ENCODE data around the gene TSPAN2. TPM values are rescaled to one million over a fixed set of nuclear protein-coding genes. Genes with fewer than 3 reads are reported as not detected.

Gene TSPAN2
- total and polyA plus RNA-seq, 2 donors (not counting 3 experiments of a cell fraction or from before 2014, with no cell fraction given), result 1.5 to 5.0 TPM

DNA sequence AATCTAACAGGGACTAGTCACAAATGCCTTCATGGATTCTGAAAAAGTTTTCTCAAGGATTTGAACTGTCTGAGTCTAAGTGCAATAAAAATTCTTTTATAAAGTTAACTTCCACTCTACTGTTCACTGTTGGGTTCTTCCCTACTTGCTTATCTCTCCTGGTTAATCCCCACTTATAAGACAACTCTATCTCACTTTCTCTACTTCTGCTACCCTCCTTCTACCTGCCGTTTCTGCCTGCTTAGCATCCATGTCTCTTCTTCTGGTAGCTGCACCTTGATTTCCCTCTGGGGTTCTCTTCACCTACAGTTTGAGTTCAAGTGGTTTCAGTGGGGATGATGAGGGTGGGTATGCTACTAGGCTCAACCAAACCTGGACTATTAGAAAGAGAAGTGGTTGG is 53.7 kb downstream of the TSPAN2 start:
- Histone ChIP-seq H3K36me3 (ENCODE audit: control insufficient read depth in 2 of 2, extremely low read depth in 1 of 2, insufficient read depth in 2 of 2, low read length in 2 of 2) (no peaks in the 10 kb centered on the region), H3K4me3 (replicated peaks in 1 of 3; ENCODE audit: insufficient read depth in 1 of 3, low read depth in 1 of 3, low read length in 3 of 3) (no peak overlapping the region), H3K27ac (ENCODE audit: insufficient read depth, low read depth, low read length) (no peak overlapping the region), H3K9me3 (replicated peaks; ENCODE audit: control insufficient read depth, insufficient read depth, low read length) (no peaks in the 10 kb centered on the region), H3K9ac (replicated peaks; ENCODE audit: extremely low read depth, insufficient read depth, low read length) (no peak overlapping the region), H4K20me1 (replicated peaks; ENCODE audit: control insufficient read depth, extremely low read depth, insufficient read depth, low read length) (no peaks in the 10 kb centered on the region), H2AFZ (ENCODE audit: low read depth, low read length) (no peak overlapping the region), H3K4me2 (ENCODE audit: insufficient read depth, low read length) (no peak overlapping the region), H3K27me3 (ENCODE audit: control insufficient read depth in 2 of 2, insufficient read depth in 2 of 2, low read length in 2 of 2) (peaks cover 4 to 10% of the 10 kb centered on the region in 2 experiments), H3K79me2 (ENCODE audit: control insufficient read depth, insufficient read depth, low read length) (no peaks in the 10 kb centered on the region), H3K4me1 (ENCODE audit: control insufficient read depth, extremely low read depth, insufficient read depth, low read length) (no peaks in the 10 kb centered on the region), H3K9me1 (replicated peaks; ENCODE audit: control insufficient read depth, extremely low read depth, insufficient read depth, low read length) (no peaks in the 10 kb centered on the region)
- FAIRE-seq (no peak), DNase-seq (ENCODE audit: low read depth, low spot score) (no peak)
- ChIA-PET CTCF (interaction anchor here (1.8 kb wide), 1 partner anchor 17 kb away, joined by 7 read pairs; no protein-coding TSS in a partner anchor), POLR2A (no interaction called here)
- TF ChIP-seq MYC (IDR thresholded peaks at IDR 0.05; ENCODE audit: low read depth, low read length) (no peak), EZH2 (IDR thresholded peaks at IDR 0.05; ENCODE audit: borderline replicate concordance, low read depth, low read length, severe bottlenecking) (no peak), JUN (IDR thresholded peaks at IDR 0.05; ENCODE audit: borderline replicate concordance, insufficient read depth, insufficient read length, low read depth) (no peak), GATA2 (IDR thresholded peaks at IDR 0.05; ENCODE audit: insufficient read depth, insufficient read length, low read depth, low read length) (no peak), POLR2A (IDR thresholded peaks at IDR 0.05; ENCODE audit: low read depth, low read length) (no peak), POLR2AphosphoS5 (IDR thresholded peaks at IDR 0.05; ENCODE audit: insufficient read depth, low read depth, low read length) (no peak), FOS (IDR thresholded peaks at IDR 0.05; ENCODE audit: borderline replicate concordance, insufficient read depth, low read length) (no peak)
- TF ChIP-seq, protein P1, sequence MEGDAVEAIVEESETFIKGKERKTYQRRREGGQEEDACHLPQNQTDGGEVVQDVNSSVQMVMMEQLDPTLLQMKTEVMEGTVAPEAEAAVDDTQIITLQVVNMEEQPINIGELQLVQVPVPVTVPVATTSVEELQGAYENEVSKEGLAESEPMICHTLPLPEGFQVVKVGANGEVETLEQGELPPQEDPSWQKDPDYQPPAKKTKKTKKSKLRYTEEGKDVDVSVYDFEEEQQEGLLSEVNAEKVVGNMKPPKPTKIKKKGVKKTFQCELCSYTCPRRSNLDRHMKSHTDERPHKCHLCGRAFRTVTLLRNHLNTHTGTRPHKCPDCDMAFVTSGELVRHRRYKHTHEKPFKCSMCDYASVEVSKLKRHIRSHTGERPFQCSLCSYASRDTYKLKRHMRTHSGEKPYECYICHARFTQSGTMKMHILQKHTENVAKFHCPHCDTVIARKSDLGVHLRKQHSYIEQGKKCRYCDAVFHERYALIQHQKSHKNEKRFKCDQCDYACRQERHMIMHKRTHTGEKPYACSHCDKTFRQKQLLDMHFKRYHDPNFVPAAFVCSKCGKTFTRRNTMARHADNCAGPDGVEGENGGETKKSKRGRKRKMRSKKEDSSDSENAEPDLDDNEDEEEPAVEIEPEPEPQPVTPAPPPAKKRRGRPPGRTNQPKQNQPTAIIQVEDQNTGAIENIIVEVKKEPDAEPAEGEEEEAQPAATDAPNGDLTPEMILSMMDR (IDR thresholded peaks at IDR 0.05; ENCODE audit: extremely low read depth in 1 of 2, insufficient read depth in 1 of 2, low read depth in 1 of 2, low read length in 2 of 2), result no peak
- TF ChIP-seq, protein P2, sequence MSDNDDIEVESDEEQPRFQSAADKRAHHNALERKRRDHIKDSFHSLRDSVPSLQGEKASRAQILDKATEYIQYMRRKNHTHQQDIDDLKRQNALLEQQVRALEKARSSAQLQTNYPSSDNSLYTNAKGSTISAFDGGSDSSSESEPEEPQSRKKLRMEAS (IDR thresholded peaks at IDR 0.05; ENCODE audit: insufficient read depth, insufficient read length), result no peak
- intact Hi-C loops (cut with micrococcal nuclease) (no loop called here), dilution Hi-C loops (cut with MboI; ENCODE audit: extremely low pct_ligation_motif_present, low sequenced_read_pairs) (no loop called here)
- no TSS peak for BruUV-seq (replicated peaks)

All from endothelial cell of umbilical vein (primary cell).